ENCODE measurements around the gene ZNF837. TPM values are rescaled to one million over a fixed set of nuclear protein-coding genes. Genes with fewer than 3 reads are reported as not detected.
"Not testable (repeated sequence)": the region's sequence is repeated elsewhere in the genome, so short reads cannot be mapped to it uniquely, and the experiment has no call there.

Gene ZNF837
- total RNA-seq, 1 experiment from 2014 or later: 2.5 TPM

- DNase-seq (ENCODE audit: low read depth in 1 of 2, low spot score in 2 of 2): no peak
- H3K4me1 ChIP-seq (replicated peaks): peaks cover 18% of the 10 kb centered on the region
- no peaks in the 10 kb centered on the region for H3K27me3 ChIP-seq (replicated peaks)
Measured at GRCh38 chr19:58388175-58388526, 7.3 kb upstream of the ZNF837 start.

DNA sequence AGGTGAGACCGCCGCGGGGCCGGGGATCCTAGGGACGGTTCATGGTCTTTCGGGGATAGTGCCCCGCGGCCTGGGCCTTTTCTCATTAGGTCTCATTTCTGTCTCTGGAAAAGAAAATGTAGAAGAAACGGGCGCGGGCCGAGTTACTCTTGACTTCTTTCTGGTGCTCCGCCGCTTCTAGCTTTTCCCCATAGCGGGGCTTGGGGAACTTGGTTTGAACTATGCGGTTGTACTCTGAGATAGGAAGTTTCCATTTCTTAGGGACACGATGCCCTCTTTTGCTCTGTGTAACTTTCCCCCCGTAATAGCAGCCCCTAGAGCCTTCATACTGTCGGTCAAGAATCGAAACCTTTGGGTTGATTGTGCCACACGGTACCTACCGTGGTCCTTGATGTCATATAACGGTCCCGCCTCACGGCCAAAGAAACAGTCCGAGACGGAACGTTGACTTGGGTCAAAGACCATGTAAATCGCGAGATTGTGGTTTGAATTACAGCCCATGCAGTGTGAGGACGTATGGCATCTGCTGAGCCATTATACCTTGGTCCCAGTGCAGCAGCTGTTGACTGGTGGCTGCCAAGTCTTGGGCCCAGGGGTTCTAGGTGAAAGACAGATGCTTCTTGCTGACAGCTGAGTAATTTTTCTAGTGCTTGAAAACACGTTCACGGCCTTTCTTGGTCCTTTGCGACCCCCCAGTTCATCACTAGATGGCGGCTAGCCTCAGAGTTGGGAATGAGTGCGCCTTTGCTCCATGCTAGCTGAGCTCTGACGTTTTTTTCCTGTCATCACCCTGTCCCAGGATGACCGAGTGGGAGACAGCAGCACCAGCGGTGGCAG, 6.7 kb upstream of the ZNF837 start:
- Histone ChIP-seq H3K36me3 (peaks cover 56% of the 10 kb centered on the region), H3K27me3 (replicated peaks) (no peaks in the 10 kb centered on the region), H3K4me3 (peak overlapping the region; percentile 53), H3K4me1 (replicated peaks) (peaks cover 18% of the 10 kb centered on the region), H3K27ac (peak overlapping the region; percentile 13), H3K9me3 (replicated peaks) (no peaks in the 10 kb centered on the region; the same call in 1 of the 2 replicates)
- DNase-seq (ENCODE audit: low read depth in 1 of 2, low spot score in 2 of 2): no peak

More at GRCh38 chr19:58388175-58388526, 7.3 kb upstream of the ZNF837 start:
- H3K36me3 ChIP-seq: peaks cover 62% of the 10 kb centered on the region
- no peak overlapping the region for H3K27ac ChIP-seq
- no peaks in the 10 kb centered on the region; the same call in 1 of the 2 replicates for H3K9me3 ChIP-seq (replicated peaks)
- peak overlapping the region; percentile 53 for H3K4me3 ChIP-seq

- Histone ChIP-seq H3K27me3 (replicated peaks) (no peaks in the 10 kb centered on the region), H3K36me3 (peaks cover 48% of the 10 kb centered on the region), H3K4me1 (replicated peaks) (peaks cover 20% of the 10 kb centered on the region), H3K27ac (peak within 1 kb of the TSS; percentile 86), H3K4me3 (peak within 1 kb of the TSS; percentile 53), H3K9me3 (replicated peaks) (no peaks in the 10 kb centered on the region; the same call in 1 of the 2 replicates)
- DNase-seq (ENCODE audit: low read depth in 1 of 2, low spot score in 2 of 2): peak; percentile 92 to 97
Measured at GRCh38 chr19:58386576-58387337, 5.9 kb upstream of the ZNF837 start, which contains the start of gene RPS5. Gene RPS5 (plus strand): TSS chr19:58387269. CDS start chr19:58388138, 869 bp downstream.

- peak overlapping the region; percentile 53 for H3K4me3 ChIP-seq
- no peak for DNase-seq (ENCODE audit: low read depth in 1 of 2, low spot score in 2 of 2)
- peak overlapping the region; percentile 86 for H3K27ac ChIP-seq
- no peaks in the 10 kb centered on the region for H3K27me3 ChIP-seq (replicated peaks)
- H3K9me3 ChIP-seq (replicated peaks): no peaks in the 10 kb centered on the region; the same call in 1 of the 2 replicates
- H3K4me1 ChIP-seq (replicated peaks): peaks cover 21% of the 10 kb centered on the region
- H3K36me3 ChIP-seq: peaks cover 41% of the 10 kb centered on the region
Measured at GRCh38 chr19:58385891-58386575, 5.2 kb upstream of the ZNF837 start.

GRCh38 chr19:58385313-58385890, 4.6 kb upstream of the ZNF837 start:
- peaks cover 35% of the 10 kb centered on the region for H3K36me3 ChIP-seq
- H3K4me3 ChIP-seq: no peak overlapping the region
- peaks cover 21% of the 10 kb centered on the region for H3K4me1 ChIP-seq (replicated peaks)
- no peaks in the 10 kb centered on the region for H3K27me3 ChIP-seq (replicated peaks)
- DNase-seq (ENCODE audit: low read depth in 1 of 2, low spot score in 2 of 2): no peak
- no peaks in the 10 kb centered on the region; the same call in 1 of the 2 replicates for H3K9me3 ChIP-seq (replicated peaks)
- H3K27ac ChIP-seq: no peak overlapping the region

- no peaks in the 10 kb centered on the region for H3K27me3 ChIP-seq (replicated peaks)
Measured at GRCh38 chr19:58382997-58383603, 2.3 kb upstream of the ZNF837 start.

DNA sequence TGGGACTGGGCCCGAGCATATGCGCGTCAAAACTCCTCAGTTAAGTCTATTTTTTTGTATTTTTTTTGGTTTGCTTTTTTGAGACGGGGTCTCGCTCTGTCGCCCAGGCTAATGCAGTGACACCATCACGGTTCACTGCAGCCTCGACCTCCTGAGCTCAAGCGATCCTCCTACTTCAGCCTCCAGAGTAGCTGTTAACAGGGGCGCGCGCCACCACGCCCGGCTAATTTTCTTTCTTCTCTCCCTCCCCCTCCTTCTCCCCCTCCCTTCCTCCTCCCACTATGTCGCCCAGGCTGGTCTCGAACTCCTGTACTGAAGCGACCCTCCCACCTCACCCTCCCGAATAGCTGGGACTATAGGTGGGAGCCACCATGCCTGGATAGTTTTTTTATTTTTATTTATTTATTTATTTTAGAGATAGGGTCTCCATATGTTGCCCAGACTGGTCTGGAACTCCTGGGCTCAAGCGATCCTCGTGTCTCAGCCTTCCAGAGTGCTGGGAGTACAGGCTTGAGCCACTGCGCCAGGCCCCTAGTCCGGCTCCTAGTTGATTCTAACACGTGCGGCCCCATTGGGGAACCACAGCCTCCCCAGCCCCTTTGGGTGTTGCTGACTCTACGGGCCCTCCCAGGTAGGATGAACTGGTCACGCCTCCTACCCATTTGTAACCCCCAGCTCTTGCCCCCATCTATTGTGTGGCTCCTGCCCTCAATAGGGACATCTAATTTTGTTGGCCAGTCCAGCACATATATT, 806 bp upstream of the ZNF837 start:
- Histone ChIP-seq H3K27me3 (replicated peaks) (no peaks in the 10 kb centered on the region), H3K4me1 (replicated peaks) (peaks cover 24% of the 10 kb centered on the region)
- DNase-seq (ENCODE audit: low read depth in 1 of 2, low spot score in 2 of 2): no peak

More at GRCh38 chr19:58382997-58383603, 2.3 kb upstream of the ZNF837 start:
- Histone ChIP-seq H3K4me3 (no peak overlapping the region), H3K4me1 (replicated peaks) (peaks cover 28% of the 10 kb centered on the region), H3K9me3 (replicated peaks) (no peaks in the 10 kb centered on the region; the same call in 1 of the 2 replicates), H3K36me3 (peaks cover 13% of the 10 kb centered on the region), H3K27ac (no peak overlapping the region)
- no peak for DNase-seq (ENCODE audit: low read depth in 1 of 2, low spot score in 2 of 2)

GRCh38 chr19:58380037-58380661, 681 bp downstream of the ZNF837 start:
- Histone ChIP-seq H3K4me1 (replicated peaks) (peaks cover 13% of the 10 kb centered on the region), H3K9me3 (replicated peaks) (no peaks in the 10 kb centered on the region), H3K27ac (peak overlapping the region; percentile 36), H3K27me3 (replicated peaks) (no peaks in the 10 kb centered on the region), H3K4me3 (peak overlapping the region; percentile 68), H3K36me3 (no peaks in the 10 kb centered on the region)
- peak in 1 of 2 experiments; percentile 42 for DNase-seq (ENCODE audit: low read depth in 1 of 2, low spot score in 2 of 2)

More for the DNA sequence above, 806 bp upstream of the ZNF837 start:
- Histone ChIP-seq H3K27ac (peak overlapping the region; percentile 56), H3K36me3 (peaks cover 6% of the 10 kb centered on the region; the same call in 1 of the 2 replicates), H3K4me3 (peak overlapping the region; percentile 68), H3K9me3 (replicated peaks) (no peaks in the 10 kb centered on the region; the same call in 1 of the 2 replicates)

DNA sequence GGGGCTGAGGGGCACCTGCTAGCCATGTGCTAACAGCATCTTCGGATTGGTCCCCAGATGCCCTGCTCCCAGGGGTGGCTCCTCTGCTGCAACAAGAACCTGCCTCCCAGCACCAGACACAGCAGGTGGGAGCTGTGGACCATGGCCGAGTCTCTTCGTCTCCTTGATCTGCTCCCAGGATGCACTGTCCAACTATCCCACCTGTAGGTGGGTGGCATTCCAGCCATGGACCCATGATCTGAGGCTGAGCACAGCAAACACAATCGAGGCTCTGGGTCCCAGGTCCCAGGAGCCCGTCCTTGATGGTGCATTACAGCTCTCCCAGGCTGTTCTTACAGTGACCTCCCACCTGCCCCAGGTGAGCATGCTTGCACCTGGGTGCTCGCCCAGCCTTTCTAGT, 1.6 kb downstream of the ZNF837 start:
- Histone ChIP-seq H3K36me3 (no peaks in the 10 kb centered on the region), H3K4me3 (no peak overlapping the region), H3K4me1 (replicated peaks) (peaks cover 13% of the 10 kb centered on the region), H3K27ac (no peak overlapping the region), H3K27me3 (replicated peaks) (no peaks in the 10 kb centered on the region), H3K9me3 (replicated peaks) (no peaks in the 10 kb centered on the region)
- peak in 1 of 2 experiments; percentile 29 for DNase-seq (ENCODE audit: low read depth in 1 of 2, low spot score in 2 of 2)

- H3K9me3 ChIP-seq (replicated peaks); DNase-seq (ENCODE audit: low read depth in 1 of 2, low spot score in 2 of 2); H3K4me3 ChIP-seq; H3K4me1 ChIP-seq (replicated peaks); H3K36me3 ChIP-seq; H3K27ac ChIP-seq; H3K27me3 ChIP-seq (replicated peaks): not testable (repeated sequence)
Measured at GRCh38 chr19:58376724-58377123, 4.1 kb downstream of the ZNF837 start.

DNA sequence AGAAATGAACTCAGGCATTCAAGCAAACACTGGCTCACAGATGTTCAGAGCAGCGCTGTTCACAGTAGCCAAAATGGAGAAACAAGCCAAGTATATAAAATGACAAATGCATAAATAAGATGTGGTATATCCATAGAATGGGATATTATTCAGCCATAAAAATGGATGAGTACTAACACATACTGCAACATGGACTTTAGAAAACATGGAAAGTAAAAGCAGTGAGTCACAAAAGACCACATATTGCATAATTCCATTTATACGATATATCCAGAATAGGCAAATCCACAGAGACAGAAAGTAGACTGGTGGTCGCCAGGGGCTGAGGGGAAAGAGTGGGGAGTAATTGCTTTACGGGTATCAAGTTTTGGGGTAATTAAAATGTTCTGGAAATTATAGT, 6.6 kb downstream of the ZNF837 start:
- no peaks in the 10 kb centered on the region for H3K36me3 ChIP-seq
- no peak for DNase-seq (ENCODE audit: low read depth in 1 of 2, low spot score in 2 of 2)
- no peaks in the 10 kb centered on the region for H3K4me1 ChIP-seq (replicated peaks)
- no peaks in the 10 kb centered on the region for H3K27me3 ChIP-seq (replicated peaks)
- no peak overlapping the region for H3K27ac ChIP-seq
- H3K4me3 ChIP-seq: no peak overlapping the region
- no peaks in the 10 kb centered on the region for H3K9me3 ChIP-seq (replicated peaks)

All from SJSA1 (cell line).